OCI-M1 (cell line): ENCODE results near the gene CLP1.
A peak's percentile ranks its signal among the peaks of the same experiment; 100 is the strongest.
"Not testable (repeated sequence)": the region's sequence is repeated elsewhere in the genome, so short reads cannot be mapped to it uniquely, and the experiment has no call there.

Experiments used
- DNase-seq: peaks from one replicate; lab custom pipeline; 2025; lab: John Stamatoyannopoulos, UW

The CLP1 gene

DNA sequence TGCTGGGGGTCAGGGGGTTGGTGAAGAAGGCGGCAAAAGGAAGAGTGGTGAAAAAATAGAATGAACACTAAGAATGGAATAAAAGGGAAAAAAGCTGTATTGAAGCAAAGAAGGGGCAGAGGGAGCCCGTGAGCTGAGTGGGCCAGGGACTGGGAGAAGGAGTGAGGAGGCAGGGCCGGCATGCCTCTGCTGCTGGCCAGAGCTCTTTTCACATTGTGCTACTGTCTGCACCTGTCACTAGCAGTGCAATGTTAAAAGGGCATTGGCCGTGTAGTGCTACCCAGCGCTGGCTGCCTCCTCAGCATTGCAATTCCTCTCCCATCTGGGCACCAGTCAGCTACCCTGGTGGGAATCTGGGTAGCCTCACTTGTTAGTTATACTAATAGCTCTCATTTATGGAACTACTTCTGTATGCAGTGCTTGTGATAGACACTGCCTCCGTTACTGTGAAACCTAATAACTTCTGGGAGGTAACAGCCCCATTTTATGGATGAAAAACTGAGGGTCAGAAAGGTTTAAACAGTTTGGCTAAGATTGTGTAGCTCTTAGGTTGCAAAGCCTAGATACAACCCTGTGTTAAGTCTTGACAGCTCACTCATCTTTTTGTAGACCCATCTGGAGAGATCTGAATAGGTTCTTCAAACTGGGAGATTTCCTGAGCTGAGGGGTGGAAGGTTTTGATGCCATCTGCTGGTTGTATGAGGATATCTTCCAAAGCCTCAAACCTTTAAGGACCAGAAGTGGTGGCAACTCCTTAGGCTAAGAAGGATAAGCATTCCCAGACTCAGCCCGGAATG is 16.4 kb upstream of the CLP1 start:
- peak; percentile 80 for DNase-seq

DNA sequence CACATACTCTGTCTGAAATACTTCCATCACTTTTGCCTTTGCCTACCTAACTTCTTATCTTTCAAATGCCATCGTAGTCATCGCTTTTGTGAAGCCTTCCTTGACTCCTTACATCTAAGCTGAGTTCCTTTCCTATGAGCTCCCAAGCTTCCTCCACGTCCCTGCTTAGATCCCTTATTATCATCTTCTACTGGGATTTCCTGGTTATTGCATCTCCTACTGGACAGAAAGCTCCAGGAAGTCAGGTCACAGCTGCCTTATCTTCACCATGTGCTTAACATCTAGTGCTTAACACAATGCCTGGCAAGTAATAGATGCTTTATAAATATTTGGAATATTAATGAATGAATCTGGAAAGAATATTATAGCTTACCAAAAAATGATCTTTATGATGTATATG is 13.8 kb upstream of the CLP1 start:
- peak; percentile 38 for DNase-seq

DNA sequence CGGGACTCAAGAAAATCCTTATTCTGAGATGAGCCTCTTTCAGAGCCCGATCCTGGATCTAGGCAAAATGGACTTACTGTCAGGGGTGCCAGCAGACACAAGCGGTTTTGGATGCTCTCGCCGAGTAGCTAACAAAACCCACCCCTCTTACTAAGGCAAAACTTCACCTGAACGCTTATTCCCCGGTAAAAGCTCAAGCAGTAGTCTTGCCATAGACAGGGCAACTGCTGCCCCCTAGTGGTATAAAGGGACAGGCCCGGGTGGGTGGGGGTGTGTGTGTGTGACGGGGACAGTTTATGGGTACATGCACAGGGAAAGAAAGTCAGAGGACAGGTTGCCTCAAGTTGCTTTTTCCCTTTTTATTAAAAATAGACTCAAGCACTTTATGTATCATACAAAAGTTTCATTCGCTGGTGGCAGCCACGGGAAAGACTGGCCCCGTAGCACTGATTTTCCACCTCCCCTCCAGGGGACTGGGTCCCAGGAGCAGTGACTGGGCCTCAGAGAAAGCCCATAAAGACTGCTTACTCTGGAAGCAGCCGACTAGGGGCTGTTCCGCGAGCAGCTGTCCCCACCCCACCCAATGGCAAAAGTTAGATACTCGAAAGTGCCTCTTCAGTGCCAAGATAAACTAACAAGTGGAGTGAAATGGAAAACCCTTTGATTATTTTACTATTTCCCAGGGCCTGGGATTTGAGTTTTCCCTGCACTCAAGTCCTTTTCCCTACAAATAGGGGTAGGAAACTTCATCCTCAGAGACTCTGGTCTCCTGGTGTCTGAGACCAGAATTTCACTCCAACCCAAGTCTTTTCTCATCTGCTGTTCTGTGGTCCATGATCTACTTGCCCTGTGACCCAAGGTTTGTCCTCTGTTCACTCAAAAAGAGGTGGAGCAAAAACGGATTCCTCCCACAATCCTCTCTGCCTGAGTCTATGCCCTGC is 12.5 kb upstream of the CLP1 start:
- peak; percentile 85 for DNase-seq

DNA sequence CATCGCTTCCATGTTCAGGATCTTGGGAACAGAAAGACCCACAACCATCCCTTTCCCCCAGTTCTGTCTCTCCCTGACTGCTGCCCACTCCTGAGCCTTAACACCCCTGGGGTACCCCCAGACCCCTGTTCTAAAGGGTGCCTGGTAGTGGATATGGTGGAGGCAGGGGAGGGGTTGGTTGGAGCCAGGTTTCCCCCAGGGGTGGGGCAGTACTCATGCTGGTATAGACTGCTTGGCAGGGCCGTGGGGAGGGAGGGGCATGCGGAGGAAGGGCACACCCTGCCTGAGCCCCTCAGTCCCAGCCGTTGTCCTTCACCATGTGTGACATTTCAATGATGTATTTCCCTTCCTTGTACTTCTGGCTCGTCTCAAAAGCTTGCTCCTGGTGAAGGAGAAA is 11.9 kb upstream of the CLP1 start:
- no peak for DNase-seq

DNA sequence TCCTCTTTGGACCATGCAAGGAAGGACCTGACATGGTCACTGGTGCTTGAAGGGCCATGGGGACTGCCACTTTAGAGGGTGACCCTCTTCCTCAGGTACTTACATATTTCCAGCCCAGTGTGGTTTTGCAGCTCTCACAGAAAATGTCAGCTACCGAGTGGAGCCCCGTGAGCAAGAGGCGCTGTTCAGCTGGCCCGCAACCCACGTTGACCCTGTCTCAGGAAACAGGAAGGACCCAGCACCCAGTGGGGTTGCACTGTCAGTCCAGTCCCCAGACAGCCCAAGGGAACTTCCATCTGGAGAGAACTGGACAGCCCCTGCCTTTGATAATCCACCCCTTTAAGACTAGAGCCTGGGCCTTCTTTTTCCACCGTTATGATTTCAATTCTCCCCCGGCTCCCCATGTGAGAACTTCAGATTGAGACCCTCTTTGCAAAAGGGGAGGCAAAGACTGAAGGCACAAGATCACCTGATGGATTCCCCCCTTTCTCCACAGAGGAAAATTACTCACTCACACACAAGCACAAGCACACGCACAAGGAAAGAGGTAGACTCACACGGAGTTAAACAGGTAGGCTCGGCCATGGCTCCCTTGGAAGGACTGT is 11.3 kb upstream of the CLP1 start:
- no peak for DNase-seq

DNA sequence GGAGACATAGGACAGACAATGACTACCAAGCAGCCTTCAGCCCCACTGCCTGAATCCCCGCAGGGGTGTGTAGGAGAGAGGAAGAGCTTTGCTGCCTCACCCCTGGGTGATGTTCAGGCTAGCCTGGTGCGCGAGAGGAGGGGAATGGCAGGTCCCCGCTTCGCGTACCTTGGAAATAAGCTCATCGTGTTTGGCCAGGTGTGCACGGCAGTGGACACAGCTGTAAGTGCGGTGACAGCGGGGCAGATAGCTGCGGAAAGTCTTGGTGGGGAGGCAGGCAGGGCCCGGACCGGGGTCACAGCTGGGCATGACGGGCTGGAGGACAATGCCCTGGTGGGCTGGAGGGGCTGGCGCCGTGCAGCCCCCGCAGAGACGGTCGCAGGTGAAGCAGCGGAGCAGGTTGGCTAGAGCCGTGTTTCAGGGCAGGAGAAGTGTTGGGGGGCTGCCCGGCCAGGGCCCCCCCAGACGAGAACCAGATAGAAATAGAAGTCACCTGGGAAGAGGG is 10.7 kb upstream of the CLP1 start:
- DNase-seq, result no peak

DNA sequence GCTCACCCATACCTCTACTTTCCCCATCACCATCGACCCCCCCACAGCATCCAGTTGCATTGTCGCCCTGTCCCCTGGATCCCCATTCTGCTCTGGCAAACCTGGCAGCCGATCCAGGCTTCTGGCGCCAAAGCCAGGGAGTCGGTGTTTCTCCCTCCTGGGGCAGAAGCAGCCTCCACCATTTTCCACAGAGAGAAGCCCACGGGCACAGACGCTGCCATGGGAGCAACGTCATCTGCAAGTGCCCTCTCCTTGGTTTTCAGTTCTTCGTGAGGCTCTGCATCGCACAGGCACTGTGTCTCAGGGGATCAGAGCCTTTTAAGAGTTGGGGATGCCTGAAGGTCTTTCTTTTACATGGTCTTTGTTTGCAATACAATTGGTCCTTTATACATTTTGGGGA is 10.2 kb upstream of the CLP1 start:
- no peak for DNase-seq

DNA sequence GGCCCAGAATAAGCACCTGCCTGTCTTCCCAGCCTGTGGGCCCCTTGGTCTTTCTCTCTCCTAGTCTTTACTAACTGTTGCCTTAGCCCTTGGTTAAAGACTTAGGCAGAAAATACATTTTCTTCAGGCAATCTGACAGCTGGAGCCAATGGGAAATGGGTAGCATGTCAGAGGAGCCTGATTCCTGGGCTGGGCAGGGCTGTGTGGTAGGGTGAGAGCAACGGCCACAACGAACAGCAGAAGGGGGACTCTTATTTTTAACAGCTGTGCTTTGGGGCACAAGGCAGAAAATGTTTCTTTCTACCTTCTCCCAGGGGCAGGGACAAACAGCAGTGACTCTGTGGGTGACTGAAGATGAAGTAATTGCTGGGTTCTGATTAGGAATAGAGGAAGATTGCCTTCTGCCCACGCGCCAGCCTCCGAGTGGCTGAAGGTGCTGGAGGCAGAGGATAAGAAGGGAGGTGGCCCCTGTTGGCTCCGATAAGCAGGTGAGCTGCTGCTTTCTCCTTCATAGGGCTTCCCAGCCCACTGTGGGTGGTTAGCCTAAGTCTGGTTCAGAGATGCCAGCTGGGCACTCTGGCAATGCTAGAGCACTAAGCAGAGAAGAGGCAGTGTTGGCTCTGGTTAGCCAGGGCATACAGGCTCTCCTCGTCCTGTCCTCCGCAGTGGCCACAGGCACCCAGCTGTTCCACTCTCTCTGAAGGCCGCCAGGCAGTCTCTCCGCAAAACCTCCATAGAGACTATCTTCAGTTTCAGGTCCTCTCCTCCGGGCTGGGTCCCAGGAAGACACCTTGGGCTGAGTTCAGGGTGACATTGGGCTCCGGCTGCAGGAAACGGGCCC is 9.4 kb upstream of the CLP1 start:
- peak; percentile 94 for DNase-seq

DNA sequence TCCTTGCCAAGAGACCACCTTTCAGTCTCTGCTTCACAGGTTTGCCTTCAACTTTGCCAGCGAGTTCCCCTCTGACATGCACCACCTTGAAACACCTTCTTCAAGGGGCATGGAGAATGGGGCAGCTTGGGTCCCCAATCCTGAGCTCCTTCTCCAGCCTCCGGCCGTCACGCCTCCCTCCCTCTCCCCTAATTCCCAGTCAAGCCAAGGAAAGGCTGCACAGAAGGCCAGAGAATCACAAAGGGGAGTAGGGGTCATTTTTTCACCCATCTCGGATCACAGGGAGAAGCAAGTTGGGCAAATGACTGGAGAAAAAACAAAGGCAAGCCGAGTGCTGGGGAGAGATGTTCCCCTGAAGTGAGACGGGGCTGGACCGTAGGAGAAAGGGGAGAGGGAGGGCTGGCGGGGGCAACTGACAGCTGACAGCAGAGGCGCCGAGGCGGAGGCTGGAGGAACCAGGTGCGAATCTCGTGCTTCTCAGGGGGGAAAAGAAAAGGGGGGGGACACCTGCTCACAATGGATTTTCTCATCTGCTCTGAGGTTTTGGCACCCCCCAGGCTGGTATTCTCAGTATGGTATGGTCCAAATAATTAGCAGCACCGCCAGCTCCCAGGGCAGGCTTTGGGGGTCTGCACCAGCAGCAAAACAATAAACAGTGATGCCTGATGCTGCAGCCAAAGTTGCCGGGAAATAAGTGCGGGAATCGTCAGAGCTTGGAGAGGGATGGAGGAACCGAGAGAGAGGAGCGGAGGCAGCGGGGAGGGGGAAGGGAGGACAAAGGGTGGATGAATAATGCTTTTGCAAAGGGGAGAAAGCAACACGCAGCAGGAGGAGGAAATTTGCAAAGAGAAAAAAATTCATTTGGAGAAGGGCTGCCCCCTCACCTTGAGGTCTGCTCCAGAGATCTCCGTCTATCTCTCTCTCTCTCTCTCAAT is 8.5 kb upstream of the CLP1 start:
- peak; percentile 53 for DNase-seq

DNA sequence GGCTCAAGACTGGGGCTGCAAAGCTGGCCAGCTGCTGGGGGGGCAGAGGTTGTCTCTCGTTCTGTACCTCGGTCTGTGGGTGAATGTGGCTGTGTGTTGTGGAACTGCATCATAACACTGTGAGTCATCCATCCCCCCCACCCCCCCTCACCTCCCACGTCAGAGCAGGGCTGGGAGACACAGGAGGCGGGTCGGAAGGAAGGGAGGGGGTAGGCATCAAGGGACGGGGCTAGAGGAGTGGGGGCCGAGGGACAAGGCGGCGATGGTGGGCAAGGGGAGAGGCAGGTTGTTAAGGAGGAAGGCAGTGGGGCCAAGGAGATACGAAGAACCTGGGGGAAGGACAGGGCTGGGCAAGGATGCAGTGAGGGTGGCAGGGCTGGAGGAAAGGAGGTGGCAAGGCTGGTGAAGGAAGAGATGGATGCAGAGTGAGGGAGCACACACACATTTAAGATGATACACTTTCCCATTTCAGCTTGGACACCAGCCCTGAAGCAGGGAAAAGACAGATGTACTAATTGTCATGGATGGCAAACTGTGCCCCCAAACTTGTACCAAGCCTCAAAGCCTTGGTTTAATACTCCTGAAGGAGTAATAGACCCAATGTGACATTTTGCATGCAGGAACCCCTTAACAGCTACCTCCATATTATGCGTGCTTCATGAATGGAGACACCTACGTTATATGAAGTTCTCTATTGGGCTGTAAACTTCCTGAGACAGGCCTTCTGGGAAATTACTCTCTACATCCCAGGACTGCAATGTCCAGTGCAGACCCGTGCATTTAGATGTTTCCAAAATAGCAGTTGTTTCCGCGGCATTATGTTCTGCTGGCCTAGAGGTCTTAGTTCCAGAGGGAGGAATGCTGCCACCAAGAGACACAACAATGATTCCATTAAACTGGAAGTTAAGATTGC is 7.5 kb upstream of the CLP1 start, which contains the start of gene YPEL4:
YPEL4 (minus strand) TSS at position 87 of the 913 bp plus-strand sequence. CDS start 2,805 bp downstream, outside the sequence.
- DNase-seq, result peak; percentile 76

DNA sequence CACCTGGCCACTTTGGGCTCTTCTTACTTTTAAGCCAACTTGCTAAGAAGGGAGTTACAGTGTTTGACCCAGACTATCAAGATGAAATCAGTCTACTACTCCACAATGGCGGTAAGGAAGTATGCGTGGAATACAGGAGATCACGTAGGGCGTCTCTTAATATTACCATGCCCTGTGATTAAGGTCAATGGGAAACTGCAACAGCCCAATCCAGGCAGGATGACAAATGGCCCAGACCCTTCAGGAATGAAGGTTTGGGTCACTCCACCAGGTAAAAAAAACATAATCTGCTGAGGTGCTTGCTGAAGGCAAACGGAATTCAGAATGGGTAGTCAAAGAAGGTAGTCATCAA is 6.8 kb upstream of the CLP1 start:
- no peak for DNase-seq

DNA sequence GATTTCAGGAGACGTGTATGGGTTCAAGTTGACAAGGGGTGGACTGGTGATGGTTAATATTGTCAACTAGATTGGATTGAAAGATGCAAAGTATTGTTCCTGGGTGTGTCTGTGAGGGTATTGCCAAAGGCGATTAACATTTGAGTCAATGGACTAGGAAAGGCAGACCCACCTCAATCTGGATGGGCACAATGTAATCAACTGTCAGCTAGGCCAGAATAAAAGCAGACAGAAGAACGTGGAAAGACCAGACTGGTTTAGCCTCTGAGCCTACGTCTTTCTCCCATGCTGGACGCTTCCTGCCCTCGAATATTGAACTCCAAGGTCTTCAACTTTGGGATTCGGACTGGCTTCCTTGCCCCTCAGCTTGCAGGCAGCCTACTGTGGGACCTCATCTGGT is 6.2 kb upstream of the CLP1 start:
- DNase-seq, result no peak

DNA sequence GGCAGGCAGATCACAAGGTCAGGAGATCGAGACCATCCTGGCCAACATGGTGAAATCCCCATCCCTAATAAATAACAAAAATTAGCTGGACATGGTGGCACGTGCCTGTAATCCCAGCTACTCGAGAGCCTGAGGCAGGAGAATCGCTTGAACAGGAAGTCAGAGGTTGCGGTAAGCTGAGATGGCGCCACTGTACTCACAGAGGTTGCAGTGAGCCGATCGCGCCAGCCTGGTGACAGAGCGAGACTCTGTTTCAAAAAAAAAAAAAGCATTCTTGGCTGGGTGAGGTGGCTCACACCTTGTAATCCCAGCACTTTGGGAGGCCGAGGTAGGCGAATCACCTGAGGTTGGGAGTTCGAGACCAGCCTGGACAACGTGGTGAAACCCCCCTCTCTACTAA is 5.3 kb upstream of the CLP1 start:
- not testable (repeated sequence) for DNase-seq

DNA sequence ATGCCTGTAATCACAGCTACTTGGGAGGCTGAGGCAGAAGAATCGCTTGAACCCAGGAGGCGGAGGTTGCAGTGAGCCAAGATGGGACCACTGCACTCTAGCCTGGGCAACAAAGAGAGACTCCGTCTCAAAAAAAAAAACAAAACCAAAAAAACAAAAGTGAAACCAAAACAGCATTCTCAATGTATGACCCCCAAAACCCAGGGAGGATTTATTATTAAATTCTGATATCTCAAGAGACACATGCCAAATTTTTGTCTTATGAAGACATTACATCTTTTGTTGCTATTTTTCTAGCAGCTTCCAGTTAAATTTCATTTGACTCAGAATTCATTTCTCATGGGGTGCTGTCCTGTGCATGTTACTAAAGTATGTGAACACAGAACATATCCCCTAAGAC is 4.9 kb upstream of the CLP1 start:
- DNase-seq, result peak; percentile 70

DNA sequence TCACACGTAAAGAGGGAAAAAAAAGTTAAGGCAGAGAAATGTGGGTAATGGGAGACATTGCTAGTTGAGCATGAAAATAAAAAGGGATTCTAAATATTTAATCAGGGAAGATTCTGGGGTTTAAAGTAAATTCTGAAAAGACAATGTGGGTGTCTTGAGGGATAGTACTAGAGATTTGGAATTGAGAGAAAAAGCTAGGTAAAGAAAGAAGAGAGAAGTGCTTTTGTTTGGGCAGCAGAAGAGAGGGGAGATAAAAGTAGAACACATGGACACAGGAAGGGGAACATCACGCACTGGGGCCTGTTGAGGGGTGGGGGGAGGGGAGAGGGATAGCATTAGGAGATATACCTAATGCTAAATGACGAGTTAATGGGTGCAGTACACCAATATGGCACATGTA is 4.4 kb upstream of the CLP1 start:
- DNase-seq, result peak; percentile 70

DNA sequence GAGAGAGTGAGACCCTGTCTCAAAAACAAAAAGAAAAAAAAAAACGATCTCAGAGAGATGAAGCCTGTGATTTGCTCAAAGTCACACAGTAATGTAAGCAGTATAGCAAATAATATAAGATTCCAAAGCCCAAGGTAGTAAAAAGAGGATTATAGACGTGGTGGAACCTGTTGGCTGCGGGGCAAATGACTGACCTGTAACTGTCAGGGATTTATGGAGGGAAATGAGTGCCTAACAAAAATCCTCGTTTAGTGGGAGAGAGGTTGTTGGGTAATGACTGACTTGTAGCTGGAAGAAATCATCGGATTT is 723 bp upstream of the CLP1 start:
- DNase-seq, result no peak

DNA sequence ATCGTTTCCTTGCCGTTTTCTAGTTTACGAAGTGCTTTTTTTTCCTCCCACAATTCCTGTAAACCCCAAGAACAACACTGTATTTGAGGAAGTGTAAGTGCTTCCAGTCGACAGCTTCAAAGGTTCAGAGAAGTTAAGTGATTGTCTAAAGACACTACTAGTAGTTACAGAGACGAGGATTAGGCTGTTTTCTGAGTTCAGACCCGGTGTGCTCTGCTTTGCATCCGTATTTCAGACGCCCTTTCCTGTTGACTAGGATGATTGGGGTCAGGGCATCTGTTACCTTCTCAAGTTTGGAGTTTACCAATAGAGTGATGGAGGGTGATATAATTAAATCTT is 430 bp downstream of the CLP1 start:
- DNase-seq, result no peak

DNA sequence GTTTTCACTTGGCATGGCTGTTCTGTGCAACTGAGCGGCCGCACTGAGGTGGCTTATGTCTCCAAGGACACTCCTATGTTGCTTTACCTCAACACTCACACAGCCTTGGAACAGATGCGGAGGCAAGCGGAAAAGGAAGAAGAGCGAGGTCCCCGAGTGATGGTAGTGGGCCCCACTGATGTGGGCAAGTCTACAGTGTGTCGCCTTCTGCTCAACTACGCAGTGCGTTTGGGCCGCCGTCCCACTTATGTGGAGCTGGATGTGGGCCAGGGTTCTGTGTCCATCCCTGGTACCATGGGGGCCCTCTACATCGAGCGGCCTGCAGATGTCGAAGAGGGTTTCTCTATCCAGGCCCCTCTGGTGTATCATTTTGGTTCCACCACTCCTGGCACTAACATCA is 2.1 kb downstream of the CLP1 start:
- no peak for DNase-seq

DNA sequence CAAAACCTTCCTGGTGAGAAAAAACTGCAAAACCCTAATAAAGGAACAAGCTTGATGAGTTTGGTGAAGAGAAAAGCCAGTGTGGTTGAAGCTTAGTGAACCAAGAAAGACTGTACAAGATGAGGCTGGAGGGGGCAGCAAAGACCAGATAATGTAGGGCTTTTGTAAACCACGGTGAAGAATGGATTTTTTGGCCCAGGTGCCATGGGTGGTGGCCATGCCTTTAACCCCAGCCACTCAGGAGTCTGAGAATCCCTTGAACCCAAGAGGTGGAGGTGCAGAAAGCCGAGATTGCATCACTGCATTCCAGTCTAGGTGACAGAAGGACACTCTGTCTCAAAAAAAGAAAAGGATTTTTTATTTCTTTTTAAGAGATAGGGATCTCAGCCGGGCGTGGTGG is 5.3 kb downstream of the CLP1 start:
- peak; percentile 51 for DNase-seq

DNA sequence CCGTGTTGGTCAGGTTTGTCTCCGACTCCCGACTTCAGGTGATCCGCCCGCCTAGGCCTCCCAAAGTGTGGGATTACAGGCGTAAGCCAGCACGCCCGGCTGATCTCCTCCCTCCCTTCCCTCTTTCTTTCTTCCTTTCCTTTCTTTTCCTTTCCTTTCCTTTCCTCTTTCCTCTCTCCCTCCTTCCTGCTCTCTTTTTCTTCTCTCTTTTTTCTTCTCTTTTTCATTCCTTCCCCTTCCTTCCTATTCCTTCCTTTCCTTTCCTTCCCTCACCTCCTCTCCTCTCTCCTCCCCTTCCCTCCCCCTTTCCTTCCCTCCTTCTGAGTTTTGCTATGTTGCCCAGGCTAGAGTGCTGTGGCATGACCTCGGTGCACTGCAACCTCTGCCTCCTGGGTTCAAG is 6.4 kb downstream of the CLP1 start:
- no peak for DNase-seq
